Measurements from ENCODE around the gene VASH2.

Gene VASH2

GRCh38 chr1:212933815-212934471, 16.4 kb upstream of the VASH2 start:
- H3K4me3 ChIP-seq (ENCODE audit: low read depth in 1 of 2, low read length in 2 of 2), result no peak overlapping the region
- no peaks in the 10 kb centered on the region for H3K36me3 ChIP-seq (ENCODE audit: insufficient read depth, low read length)
- no peaks in the 10 kb centered on the region for H3K9me3 ChIP-seq (ENCODE audit: low read length)
- no peaks in the 10 kb centered on the region for H3K4me1 ChIP-seq (ENCODE audit: insufficient read depth, low read length)
- no peak overlapping the region for H3K27ac ChIP-seq (ENCODE audit: low read depth, low read length)
- H3K27me3 ChIP-seq (ENCODE audit: control insufficient read depth in 1 of 2, insufficient read depth in 2 of 2, low read length in 2 of 2), result no peaks in the 10 kb centered on the region
- no peak overlapping the region for H3K9ac ChIP-seq (ENCODE audit: low read length)

GRCh38 chr1:212935387-212935981, 14.9 kb upstream of the VASH2 start:
- Histone ChIP-seq H3K27ac (ENCODE audit: low read depth, low read length) (no peak overlapping the region), H3K4me3 (ENCODE audit: low read depth in 1 of 2, low read length in 2 of 2) (no peak overlapping the region)

GRCh38 chr1:212937034-212937433, 13.3 kb upstream of the VASH2 start:
- H3K27me3 ChIP-seq (ENCODE audit: control insufficient read depth in 1 of 2, insufficient read depth in 2 of 2, low read length in 2 of 2), result no peaks in the 10 kb centered on the region
- peaks cover 4% of the 10 kb centered on the region for H3K9me3 ChIP-seq (ENCODE audit: low read length)
- H3K9ac ChIP-seq (ENCODE audit: low read length), result no peak overlapping the region
- no peak overlapping the region for H3K4me3 ChIP-seq (ENCODE audit: low read depth in 1 of 2, low read length in 2 of 2)
- no peak overlapping the region for H3K27ac ChIP-seq (ENCODE audit: low read depth, low read length)
- no peaks in the 10 kb centered on the region for H3K36me3 ChIP-seq (ENCODE audit: insufficient read depth, low read length)
- H3K4me1 ChIP-seq (ENCODE audit: insufficient read depth, low read length), result no peaks in the 10 kb centered on the region

More at GRCh38 chr1:212935387-212935981, 14.9 kb upstream of the VASH2 start:
- Histone ChIP-seq H3K27me3 (ENCODE audit: control insufficient read depth in 1 of 2, insufficient read depth in 2 of 2, low read length in 2 of 2) (no peaks in the 10 kb centered on the region), H3K9ac (ENCODE audit: low read length) (no peak overlapping the region), H3K9me3 (ENCODE audit: low read length) (peaks cover 4% of the 10 kb centered on the region), H3K36me3 (ENCODE audit: insufficient read depth, low read length) (no peaks in the 10 kb centered on the region), H3K4me1 (ENCODE audit: insufficient read depth, low read length) (no peaks in the 10 kb centered on the region)

- Histone ChIP-seq H3K4me1 (ENCODE audit: insufficient read depth, low read length) (no peaks in the 10 kb centered on the region), H3K9ac (ENCODE audit: low read length) (no peak overlapping the region), H3K27ac (ENCODE audit: low read depth, low read length) (no peak overlapping the region), H3K36me3 (ENCODE audit: insufficient read depth, low read length) (no peaks in the 10 kb centered on the region), H3K9me3 (ENCODE audit: low read length) (peaks cover 4% of the 10 kb centered on the region), H3K27me3 (ENCODE audit: control insufficient read depth in 1 of 2, insufficient read depth in 2 of 2, low read length in 2 of 2) (no peaks in the 10 kb centered on the region), H3K4me3 (ENCODE audit: low read depth in 1 of 2, low read length in 2 of 2) (no peak overlapping the region)
These were observed 11.5 kb upstream of the VASH2 start for GRCh38 chr1:212938846-212939245.

GRCh38 chr1:212941452-212941851, 8.9 kb upstream of the VASH2 start:
- H3K27ac ChIP-seq (ENCODE audit: low read depth, low read length), result no peak overlapping the region
- H3K9ac ChIP-seq (ENCODE audit: low read length), result no peak overlapping the region
- H3K4me1 ChIP-seq (ENCODE audit: insufficient read depth, low read length), result no peaks in the 10 kb centered on the region
- no peaks in the 10 kb centered on the region for H3K27me3 ChIP-seq (ENCODE audit: control insufficient read depth in 1 of 2, insufficient read depth in 2 of 2, low read length in 2 of 2)
- no peaks in the 10 kb centered on the region for H3K36me3 ChIP-seq (ENCODE audit: insufficient read depth, low read length)
- no peak overlapping the region for H3K4me3 ChIP-seq (ENCODE audit: low read depth in 1 of 2, low read length in 2 of 2)
- peaks cover 4% of the 10 kb centered on the region for H3K9me3 ChIP-seq (ENCODE audit: low read length)

GRCh38 chr1:212942679-212943392, 7.5 kb upstream of the VASH2 start:
- Histone ChIP-seq H3K4me1 (ENCODE audit: insufficient read depth, low read length) (no peaks in the 10 kb centered on the region), H3K27me3 (ENCODE audit: control insufficient read depth in 1 of 2, insufficient read depth in 2 of 2, low read length in 2 of 2) (no peaks in the 10 kb centered on the region), H3K27ac (ENCODE audit: low read depth, low read length) (no peak overlapping the region), H3K36me3 (ENCODE audit: insufficient read depth, low read length) (no peaks in the 10 kb centered on the region), H3K9me3 (ENCODE audit: low read length) (peaks cover 4% of the 10 kb centered on the region), H3K4me3 (ENCODE audit: low read depth in 1 of 2, low read length in 2 of 2) (no peak overlapping the region), H3K9ac (ENCODE audit: low read length) (no peak overlapping the region)

GRCh38 chr1:212943393-212943710, 7.0 kb upstream of the VASH2 start:
- no peak overlapping the region for H3K4me3 ChIP-seq (ENCODE audit: low read depth in 1 of 2, low read length in 2 of 2)
- H3K36me3 ChIP-seq (ENCODE audit: insufficient read depth, low read length), result no peaks in the 10 kb centered on the region
- H3K4me1 ChIP-seq (ENCODE audit: insufficient read depth, low read length), result no peaks in the 10 kb centered on the region
- H3K9me3 ChIP-seq (ENCODE audit: low read length), result peaks cover 4% of the 10 kb centered on the region
- H3K9ac ChIP-seq (ENCODE audit: low read length), result no peak overlapping the region
- no peak overlapping the region for H3K27ac ChIP-seq (ENCODE audit: low read depth, low read length)
- H3K27me3 ChIP-seq (ENCODE audit: control insufficient read depth in 1 of 2, insufficient read depth in 2 of 2, low read length in 2 of 2), result no peaks in the 10 kb centered on the region

GRCh38 chr1:212944229-212944901, 6.0 kb upstream of the VASH2 start:
- Histone ChIP-seq H3K27ac (ENCODE audit: low read depth, low read length) (no peak overlapping the region), H3K4me3 (ENCODE audit: low read depth in 1 of 2, low read length in 2 of 2) (no peak overlapping the region), H3K4me1 (ENCODE audit: insufficient read depth, low read length) (no peaks in the 10 kb centered on the region), H3K9me3 (ENCODE audit: low read length) (peaks cover 4% of the 10 kb centered on the region), H3K9ac (ENCODE audit: low read length) (no peak overlapping the region), H3K27me3 (ENCODE audit: control insufficient read depth in 1 of 2, insufficient read depth in 2 of 2, low read length in 2 of 2) (no peaks in the 10 kb centered on the region), H3K36me3 (ENCODE audit: insufficient read depth, low read length) (no peaks in the 10 kb centered on the region)

GRCh38 chr1:212945056-212945455, 5.3 kb upstream of the VASH2 start:
- Histone ChIP-seq H3K36me3 (ENCODE audit: insufficient read depth, low read length) (no peaks in the 10 kb centered on the region), H3K27me3 (ENCODE audit: control insufficient read depth in 1 of 2, insufficient read depth in 2 of 2, low read length in 2 of 2) (no peaks in the 10 kb centered on the region), H3K4me1 (ENCODE audit: insufficient read depth, low read length) (no peaks in the 10 kb centered on the region), H3K4me3 (ENCODE audit: low read depth in 1 of 2, low read length in 2 of 2) (no peak overlapping the region), H3K9ac (ENCODE audit: low read length) (no peak overlapping the region), H3K27ac (ENCODE audit: low read depth, low read length) (no peak overlapping the region), H3K9me3 (ENCODE audit: low read length) (peaks cover 2% of the 10 kb centered on the region)

- Histone ChIP-seq H3K36me3 (ENCODE audit: insufficient read depth, low read length) (no peaks in the 10 kb centered on the region), H3K4me3 (ENCODE audit: low read depth in 1 of 2, low read length in 2 of 2) (no peak overlapping the region), H3K4me1 (ENCODE audit: insufficient read depth, low read length) (no peaks in the 10 kb centered on the region), H3K27me3 (ENCODE audit: control insufficient read depth in 1 of 2, insufficient read depth in 2 of 2, low read length in 2 of 2) (peaks cover 0 to 4% of the 10 kb centered on the region in 2 donors), H3K27ac (ENCODE audit: low read depth, low read length) (no peak overlapping the region), H3K9ac (ENCODE audit: low read length) (no peak overlapping the region), H3K9me3 (ENCODE audit: low read length) (no peaks in the 10 kb centered on the region)
These were observed 4.7 kb upstream of the VASH2 start for GRCh38 chr1:212945463-212946160.

- Histone ChIP-seq H3K36me3 (ENCODE audit: insufficient read depth, low read length) (no peaks in the 10 kb centered on the region), H3K4me3 (ENCODE audit: low read depth in 1 of 2, low read length in 2 of 2) (no peak overlapping the region), H3K27me3 (ENCODE audit: control insufficient read depth in 1 of 2, insufficient read depth in 2 of 2, low read length in 2 of 2) (peaks cover 0 to 14% of the 10 kb centered on the region in 2 donors), H3K4me1 (ENCODE audit: insufficient read depth, low read length) (no peaks in the 10 kb centered on the region), H3K9me3 (ENCODE audit: low read length) (no peaks in the 10 kb centered on the region), H3K27ac (ENCODE audit: low read depth, low read length) (no peak overlapping the region), H3K9ac (ENCODE audit: low read length) (no peak overlapping the region)
These were observed 3.5 kb upstream of the VASH2 start for GRCh38 chr1:212946872-212947271.

All from muscle layer of colon (tissue), 2 donors.